HG02588 (cell line): ENCODE results near the gene SNRK.

Source experiments
- ATAC-seq: cut with Tn5 transposase; IDR thresholded peaks from one replicate; pipeline ENCODE4 v1.9.1; 2021; ENCODE audit warnings: mild to moderate bottlenecking, moderate library complexity; ENCODE audit not compliant: unreplicated experiment

SNRK gene

GRCh38 chr3:43270078-43270477 lies 16.3 kb upstream of the SNRK start:
- ATAC-seq: no peak

- ATAC-seq: no peak
These were observed 12.9 kb upstream of the SNRK start for GRCh38 chr3:43273416-43273815.

GRCh38 chr3:43279082-43279481 lies 7.3 kb upstream of the SNRK start:
- ATAC-seq: no peak

- no peak for ATAC-seq
These were observed 6.8 kb upstream of the SNRK start for GRCh38 chr3:43279532-43279931.

- ATAC-seq: no peak
These were observed 5.3 kb upstream of the SNRK start for GRCh38 chr3:43281020-43281419.

GRCh38 chr3:43284171-43284570 lies 2.2 kb upstream of the SNRK start:
- no peak for ATAC-seq

- ATAC-seq: no peak
These were observed 696 bp upstream of the SNRK start for GRCh38 chr3:43285644-43286043.

GRCh38 chr3:43286841-43287499 lies 630 bp downstream of the SNRK start:
- peak; percentile 31 for ATAC-seq

GRCh38 chr3:43287500-43287873 lies 1.1 kb downstream of the SNRK start:
- no peak for ATAC-seq

GRCh38 chr3:43288366-43288765 lies 2.0 kb downstream of the SNRK start:
- peak; percentile 28 for ATAC-seq

GRCh38 chr3:43288850-43289249 lies 2.5 kb downstream of the SNRK start:
- no peak for ATAC-seq

GRCh38 chr3:43289401-43289800 lies 3.1 kb downstream of the SNRK start:
- no peak for ATAC-seq

- no peak for ATAC-seq
These were observed 3.6 kb downstream of the SNRK start for GRCh38 chr3:43289841-43290470.

GRCh38 chr3:43290956-43291355 lies 4.6 kb downstream of the SNRK start:
- no peak for ATAC-seq

- no peak for ATAC-seq
These were observed 5.2 kb downstream of the SNRK start for GRCh38 chr3:43291546-43291945.

- no peak for ATAC-seq
These were observed 8.6 kb downstream of the SNRK start for GRCh38 chr3:43294975-43295374.

- ATAC-seq: peak; percentile 85
These were observed 10.2 kb downstream of the SNRK start for GRCh38 chr3:43296565-43296964.

GRCh38 chr3:43298292-43298691 lies 12.0 kb downstream of the SNRK start:
- no peak for ATAC-seq

- no peak for ATAC-seq
These were observed 12.4 kb downstream of the SNRK start for GRCh38 chr3:43298761-43299160.

- no peak for ATAC-seq
These were observed 16.0 kb downstream of the SNRK start for GRCh38 chr3:43302116-43302880.

- ATAC-seq: no peak
These were observed 17.8 kb downstream of the SNRK start for GRCh38 chr3:43304126-43304525.

- no peak for ATAC-seq
These were observed 20.9 kb downstream of the SNRK start for GRCh38 chr3:43307226-43307625.
